Vagina (tissue), 2 donors: ENCODE measurements around the gene ANK2.

Source experiments
- CTCF ChIP-seq, 3 experiments: fragments of 450-650 bp in 2 of 3; fragments of 200-600 bp in 1 of 3; sonication (generic) in 1 of 3; IDR thresholded peaks; one replicate each; pipeline ENCODE4 v1.5.1; 2017 to 2019; ENCODE audit warnings: antibody characterized with exemption in 3 of 3, mild to moderate bottlenecking in 2 of 3, moderate library complexity in 2 of 3
- POLR2A ChIP-seq, 2 donors: fragments of 450-650 bp; IDR thresholded peaks; one replicate each; pipeline ENCODE4 v1.6.1; 2017; ENCODE audit warnings: antibody characterized with exemption in 2 of 2, mild to moderate bottlenecking in 2 of 2, moderate library complexity in 2 of 2
- POLR2AphosphoS5 ChIP-seq, 2 donors: sonication (generic); formaldehyde crosslinking; IDR thresholded peaks; one replicate each; pipeline ENCODE4 v1.9.0; 2017; ENCODE audit warnings: antibody characterized with exemption in 2 of 2, mild to moderate bottlenecking in 2 of 2, low read depth in 1 of 2; ENCODE audit not compliant: insufficient read depth in 1 of 2

GRCh38 chr4:113146876-113147358, 97.5 kb downstream of the ANK2 start:
- TF ChIP-seq CTCF (IDR thresholded peaks at IDR 0.05) (no peak), POLR2A (IDR thresholded peaks at IDR 0.05) (no peak), POLR2AphosphoS5 (IDR thresholded peaks at IDR 0.05; ENCODE audit: insufficient read depth in 1 of 2, low read depth in 1 of 2) (no peak)
